GM18867 (cell line): ENCODE measurements around the gene TSC1.

Source experiments
- ATAC-seq: cut with Tn5 transposase; IDR thresholded peaks from one replicate; pipeline ENCODE4 v1.9.1; 2021; ENCODE audit warnings: mild to moderate bottlenecking, moderate library complexity; ENCODE audit not compliant: unreplicated experiment

Gene TSC1

DNA sequence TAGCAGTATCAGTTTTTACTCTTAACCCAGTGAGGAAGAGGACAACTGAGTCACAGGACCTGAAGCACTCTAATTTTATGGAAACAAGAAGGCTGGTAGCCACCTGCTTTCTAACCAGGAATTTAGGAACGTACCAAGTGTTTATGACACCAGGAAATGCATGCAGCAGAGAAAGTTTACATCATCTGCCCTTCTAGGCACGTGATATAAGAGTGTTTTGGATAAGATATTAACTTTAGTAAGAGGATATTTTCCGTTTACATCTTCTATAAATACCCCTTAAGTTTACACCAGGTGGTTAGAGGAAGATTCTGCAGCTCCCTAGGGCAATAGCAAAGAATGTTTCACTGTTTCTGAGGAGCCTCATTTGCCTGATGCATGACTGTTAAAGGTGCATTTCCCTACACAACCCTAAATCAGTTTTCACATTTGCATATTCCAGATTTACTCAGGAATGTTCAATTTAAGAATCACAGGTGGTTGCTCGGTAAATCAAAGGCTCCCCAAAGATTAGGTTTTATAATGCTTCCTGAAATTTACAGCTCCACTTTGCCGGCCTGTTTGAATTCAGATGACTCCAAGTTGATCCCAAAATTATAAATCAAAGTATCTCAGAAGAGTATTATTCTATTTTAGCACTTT is 1.8 kb downstream of the TSC1 start:
- no peak for ATAC-seq

DNA sequence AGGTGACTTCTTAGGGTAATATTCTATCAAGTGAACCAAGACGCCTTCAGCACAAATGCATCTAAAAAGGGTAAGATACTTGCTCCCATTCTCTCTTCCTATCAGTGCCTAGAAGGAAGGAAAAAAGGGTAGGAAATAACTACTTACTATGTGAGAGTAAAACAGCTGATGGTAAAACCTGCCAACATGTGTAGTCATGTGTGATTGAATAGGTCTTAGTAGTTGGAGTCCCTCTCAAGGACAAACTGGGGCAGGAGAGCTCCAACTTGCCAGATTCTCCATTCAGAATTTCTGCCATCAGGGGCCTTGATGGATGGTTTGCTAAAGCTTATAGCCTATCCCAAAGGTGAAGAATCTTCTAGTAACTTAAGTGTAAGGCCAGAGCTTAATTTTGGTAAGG is 5.2 kb downstream of the TSC1 start:
- no peak for ATAC-seq

DNA sequence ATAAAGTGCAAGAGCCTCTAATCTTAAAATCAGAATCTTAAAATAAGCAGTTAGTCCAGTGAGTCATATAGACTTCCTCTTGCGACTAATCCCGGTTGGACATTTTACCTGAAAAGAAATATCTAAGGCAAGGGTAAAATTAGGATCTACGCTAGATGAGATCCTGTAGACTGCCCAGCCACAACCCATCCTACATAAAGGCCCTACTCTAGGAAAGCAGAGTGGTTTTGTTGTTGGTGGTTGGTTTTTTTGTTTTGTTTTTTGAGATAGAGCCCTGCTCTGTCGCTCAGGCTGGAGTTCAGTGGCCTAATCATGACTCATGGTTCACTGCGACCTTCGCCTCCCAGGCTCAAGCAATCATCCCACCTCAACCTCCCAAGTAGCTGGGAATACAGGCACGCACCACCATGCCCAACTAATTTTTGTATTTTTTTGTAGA is 6.9 kb downstream of the TSC1 start:
- ATAC-seq = no peak

DNA sequence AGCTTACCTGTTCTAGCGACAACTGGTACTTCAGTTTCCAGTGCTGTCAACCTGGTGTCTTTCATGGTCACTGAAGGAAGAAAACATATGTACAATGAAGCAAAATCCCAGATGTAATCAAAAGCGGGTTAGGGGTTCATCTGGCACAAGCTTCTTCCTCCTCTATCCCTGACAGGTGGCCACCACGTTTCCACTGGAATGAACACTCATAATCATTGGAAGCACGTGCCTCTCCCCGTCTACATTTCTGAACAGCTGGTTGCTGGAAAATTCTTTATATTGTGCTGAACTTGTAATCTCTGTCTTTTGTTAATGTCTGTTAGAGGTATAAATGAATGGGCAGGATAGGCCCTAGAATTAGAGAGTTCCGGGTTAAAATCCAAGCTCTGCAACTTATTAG is 9.4 kb downstream of the TSC1 start:
- ATAC-seq = no peak

DNA sequence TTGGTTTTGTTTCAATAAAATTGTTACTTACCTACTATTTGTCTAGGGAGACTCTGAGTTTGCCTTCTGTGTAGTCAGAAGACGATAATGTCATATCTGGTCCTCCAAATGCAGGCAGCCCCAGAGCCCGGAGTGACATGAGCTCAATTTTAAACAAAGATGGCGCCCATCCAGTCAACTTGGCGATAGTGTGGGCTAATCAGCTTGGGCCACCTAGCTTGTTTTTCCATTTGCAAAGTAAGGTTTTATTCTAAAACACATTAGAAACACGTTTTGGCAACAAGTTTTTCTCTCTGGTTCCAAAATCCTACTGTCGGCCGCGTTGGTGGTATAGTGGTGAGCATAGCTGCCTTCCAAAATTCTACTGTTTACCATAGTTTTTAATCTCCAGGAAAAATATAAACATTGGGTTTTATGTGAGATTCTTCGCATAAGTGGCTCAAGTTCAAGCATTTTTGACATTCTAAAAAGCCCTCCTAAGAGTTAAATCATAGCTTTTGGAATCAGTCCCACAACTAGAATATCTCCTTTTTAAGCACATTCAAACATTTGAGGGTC is 13.2 kb downstream of the TSC1 start:
- ATAC-seq = no peak

DNA sequence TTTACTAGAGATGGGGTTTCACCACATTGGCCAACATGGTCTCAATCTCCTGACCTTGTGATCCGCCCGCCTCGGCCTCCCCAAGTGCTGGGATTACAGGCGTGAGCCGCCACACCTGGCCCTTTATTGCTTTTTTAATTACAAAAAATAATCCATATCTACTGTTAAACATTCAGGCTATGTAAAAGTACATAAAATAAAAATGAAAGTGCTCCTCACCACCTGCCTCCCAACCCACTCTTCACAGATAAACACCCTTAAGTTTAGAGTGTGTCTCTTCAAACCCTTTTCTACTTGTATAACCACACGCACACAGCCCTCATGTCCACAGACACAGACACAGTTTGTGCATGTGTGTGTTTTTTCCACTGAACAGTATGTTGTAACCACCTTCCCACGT is 16.7 kb downstream of the TSC1 start:
- ATAC-seq = no peak

DNA sequence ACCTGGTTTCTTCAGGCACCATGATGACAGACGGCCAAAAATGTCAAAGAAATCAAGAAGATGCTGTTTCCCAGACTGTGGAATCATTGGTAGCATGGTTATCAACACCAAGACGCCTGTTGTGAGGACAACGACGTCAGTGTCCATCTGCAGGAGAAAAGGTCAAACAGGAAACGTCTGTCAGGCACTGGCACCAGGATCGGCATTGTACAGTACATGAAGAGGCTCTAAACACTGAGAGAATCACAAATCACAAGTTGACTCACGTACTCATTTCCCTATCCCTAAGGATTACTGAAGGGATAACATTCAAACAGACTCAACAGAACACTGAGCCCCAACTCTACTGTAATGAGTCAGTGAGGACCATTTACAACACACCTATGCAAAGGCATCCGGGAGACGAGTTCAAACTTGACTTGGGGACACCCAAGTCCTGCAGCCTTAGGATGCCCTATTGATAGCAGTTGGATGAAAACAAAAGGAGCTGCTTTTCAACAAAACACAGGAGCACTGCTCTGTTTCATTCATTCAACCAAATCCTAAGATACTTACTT is 21.0 kb downstream of the TSC1 start:
- no peak for ATAC-seq

DNA sequence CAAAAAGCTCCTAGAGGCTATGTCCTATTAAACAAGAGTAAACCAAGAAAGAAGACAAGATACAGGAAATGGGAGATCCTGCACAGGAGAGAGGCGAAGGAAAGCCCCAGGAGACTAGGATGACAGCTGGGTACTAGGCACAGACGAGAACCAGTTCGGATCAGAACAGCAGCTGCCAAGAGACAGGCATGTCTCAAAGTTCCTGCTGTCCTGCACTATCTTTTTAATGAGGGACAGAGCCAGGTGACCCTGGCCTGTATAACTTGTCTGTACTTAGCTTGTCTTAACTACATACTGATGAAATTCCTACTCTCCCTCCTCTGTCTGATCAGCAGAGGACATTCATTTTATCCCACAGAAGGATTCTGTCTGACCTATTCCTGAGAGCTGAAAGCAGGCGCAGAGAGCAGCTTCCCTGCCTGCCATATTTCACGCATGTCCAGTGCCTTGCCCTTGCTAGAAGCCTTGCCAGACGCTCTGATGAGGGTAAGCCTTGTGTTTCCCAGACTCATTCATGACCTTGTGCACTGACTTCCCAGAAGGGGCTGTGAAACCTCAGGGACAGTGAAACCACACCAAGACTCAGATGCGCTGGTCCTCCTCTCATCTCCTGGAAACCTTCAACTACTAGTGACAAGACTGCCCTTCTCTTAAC is 24.7 kb downstream of the TSC1 start:
- ATAC-seq = no peak

DNA sequence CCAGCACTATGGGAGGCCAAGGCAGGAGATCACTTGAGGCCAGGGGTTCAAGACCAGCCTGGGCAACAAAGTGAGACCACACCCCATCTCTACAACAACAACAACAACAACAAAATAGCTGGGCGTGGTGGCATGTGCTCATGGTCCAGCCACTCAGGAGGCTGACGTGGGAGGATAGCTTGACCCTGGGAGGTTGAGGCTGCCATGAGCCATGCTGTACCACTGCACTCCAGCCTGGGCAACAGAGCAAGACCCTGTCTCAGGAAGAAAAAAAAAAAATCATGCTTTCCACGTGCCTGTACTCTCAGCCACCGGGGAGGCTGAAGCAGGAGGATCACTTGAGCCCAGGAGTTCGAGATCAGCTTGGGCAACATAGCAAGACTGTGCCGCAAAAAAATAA is 29.5 kb downstream of the TSC1 start:
- no peak for ATAC-seq

DNA sequence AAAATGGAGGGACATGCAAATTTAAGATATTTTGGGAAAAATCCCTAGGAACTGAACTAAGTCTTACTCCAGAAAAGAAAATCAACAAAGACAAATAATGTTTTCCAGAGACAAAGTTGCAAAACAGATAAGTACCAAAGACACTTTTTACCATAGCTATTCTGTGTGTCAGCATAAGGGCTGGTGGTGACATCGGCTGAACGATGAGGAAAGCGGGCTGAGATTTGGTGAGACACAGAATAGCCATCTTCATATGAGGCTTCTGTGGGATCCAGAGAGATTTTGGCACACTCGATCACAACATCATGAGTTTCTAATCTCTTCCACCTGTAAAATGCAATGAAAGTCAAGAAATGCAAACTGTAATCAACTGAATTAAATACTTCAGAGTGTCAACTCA is 32.3 kb downstream of the TSC1 start:
- ATAC-seq = no peak

DNA sequence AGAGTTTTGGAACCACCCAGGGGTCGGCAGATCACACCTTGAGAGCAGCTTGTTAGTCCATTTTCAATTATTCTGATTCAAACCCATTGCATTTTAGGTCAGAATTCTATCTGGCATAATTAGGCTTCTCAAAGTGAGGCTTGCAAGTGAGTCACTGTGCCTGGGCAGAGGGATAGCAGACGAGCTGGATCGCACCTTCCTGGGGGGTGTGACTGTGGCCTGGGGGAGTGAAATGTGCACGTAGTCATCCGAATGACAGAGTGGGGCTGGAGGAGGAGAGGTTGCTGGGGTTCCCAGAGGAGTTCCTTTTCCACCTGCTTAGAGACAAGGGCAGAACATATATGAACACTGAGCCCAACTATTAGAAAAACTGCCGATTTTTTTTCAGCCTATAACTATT is 34.0 kb downstream of the TSC1 start:
- no peak for ATAC-seq

DNA sequence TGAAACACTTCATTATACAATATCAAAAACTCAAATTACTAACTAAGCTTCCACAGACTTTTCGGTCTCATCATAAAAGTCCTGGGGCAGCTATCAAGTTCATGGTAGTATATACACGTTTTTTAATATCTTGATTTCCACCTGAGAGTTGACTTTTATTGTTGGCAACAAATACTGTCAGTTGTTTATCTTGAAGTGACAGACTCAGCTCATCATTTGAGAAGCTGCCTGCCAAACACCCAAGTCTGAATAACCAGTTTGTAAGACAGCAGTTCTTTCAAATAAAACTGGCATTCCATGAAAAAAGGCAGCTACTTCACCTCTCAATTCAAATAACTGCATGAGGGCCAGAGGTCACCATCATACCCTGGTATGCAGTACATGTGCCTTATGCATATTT is 35.1 kb downstream of the TSC1 start:
- no peak for ATAC-seq

DNA sequence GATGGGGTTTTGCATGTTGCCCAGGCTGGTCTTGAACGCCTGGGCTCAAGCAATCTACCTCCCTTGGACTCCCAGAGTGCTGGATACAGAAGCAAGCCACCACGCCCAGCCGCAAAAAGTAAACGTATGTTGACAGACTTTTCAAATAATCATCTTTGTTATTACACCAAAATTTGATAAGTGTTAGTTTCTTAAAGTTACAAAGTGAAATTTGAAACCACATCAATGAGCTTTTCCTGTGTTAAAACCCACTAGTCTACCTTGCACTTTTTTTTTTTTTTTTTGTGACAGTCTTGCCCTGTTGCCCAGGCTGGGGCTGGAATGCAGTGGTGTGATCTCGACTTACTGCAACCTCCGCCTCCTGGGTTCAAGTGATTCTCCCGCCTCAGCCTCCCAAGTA is 35.8 kb downstream of the TSC1 start:
- ATAC-seq = no peak

DNA sequence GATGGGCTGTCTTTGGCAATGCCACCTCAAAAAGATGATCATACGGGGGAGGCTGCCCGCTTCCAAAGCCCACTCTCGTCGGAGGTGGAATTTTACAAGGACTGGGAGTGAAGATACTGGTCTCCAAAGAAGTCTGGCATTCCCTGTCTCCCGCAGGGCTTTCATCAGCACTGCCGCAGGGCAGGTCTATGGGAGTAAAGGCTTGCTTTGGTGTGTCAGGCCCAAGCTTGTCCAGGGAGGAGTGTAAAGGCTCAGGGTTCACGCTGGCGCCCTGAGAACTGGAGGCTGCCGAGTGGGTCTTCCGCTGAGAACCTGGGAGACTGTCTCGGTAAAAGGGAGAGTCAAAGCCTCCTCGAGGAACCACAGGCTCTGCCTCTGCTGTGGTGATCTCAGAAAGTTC is 38.7 kb downstream of the TSC1 start:
- ATAC-seq = no peak

DNA sequence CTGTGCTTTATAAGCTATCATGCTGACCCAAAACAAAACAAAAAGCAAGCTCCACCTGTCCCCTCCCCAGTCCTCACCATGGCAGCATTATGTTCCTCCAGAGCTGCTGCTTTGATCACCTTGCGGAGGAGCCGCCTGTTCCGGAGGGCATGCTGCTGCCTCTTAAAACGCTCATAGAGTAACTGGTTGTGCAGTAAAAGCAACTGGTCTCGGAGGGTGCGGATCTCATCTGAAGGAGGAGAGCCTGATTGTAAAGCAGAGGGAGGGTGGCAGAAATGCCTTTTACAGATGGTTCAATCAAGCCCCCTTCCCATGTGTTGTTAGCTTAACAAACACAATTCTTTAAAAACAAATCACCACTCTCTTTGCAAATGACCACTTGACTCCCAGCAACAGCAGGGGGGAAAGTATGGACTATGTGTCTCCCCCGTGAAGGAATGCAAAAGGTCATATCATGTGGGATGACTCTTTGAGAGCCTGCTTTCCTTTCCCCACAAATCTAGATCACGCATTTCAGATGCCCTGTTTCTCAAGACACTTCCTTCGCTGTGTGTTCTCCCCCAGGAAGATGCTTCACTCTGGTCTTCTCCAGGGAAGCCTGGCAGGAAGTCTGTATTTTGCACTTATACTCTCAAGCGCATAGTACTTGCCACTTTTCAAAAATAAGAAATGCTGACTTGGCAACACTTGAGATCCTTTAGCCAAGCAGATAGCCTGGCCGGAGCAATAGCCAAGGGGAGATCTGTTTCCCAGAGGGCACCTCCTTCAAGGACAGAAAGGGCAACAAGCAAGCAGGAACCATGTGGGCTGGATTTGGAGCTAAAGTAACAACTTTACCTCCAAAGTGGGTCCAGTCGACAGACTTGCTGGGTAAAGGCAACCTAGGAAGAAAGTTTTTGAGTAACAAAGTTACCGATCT is 40.6 kb downstream of the TSC1 start:
- ATAC-seq = no peak

DNA sequence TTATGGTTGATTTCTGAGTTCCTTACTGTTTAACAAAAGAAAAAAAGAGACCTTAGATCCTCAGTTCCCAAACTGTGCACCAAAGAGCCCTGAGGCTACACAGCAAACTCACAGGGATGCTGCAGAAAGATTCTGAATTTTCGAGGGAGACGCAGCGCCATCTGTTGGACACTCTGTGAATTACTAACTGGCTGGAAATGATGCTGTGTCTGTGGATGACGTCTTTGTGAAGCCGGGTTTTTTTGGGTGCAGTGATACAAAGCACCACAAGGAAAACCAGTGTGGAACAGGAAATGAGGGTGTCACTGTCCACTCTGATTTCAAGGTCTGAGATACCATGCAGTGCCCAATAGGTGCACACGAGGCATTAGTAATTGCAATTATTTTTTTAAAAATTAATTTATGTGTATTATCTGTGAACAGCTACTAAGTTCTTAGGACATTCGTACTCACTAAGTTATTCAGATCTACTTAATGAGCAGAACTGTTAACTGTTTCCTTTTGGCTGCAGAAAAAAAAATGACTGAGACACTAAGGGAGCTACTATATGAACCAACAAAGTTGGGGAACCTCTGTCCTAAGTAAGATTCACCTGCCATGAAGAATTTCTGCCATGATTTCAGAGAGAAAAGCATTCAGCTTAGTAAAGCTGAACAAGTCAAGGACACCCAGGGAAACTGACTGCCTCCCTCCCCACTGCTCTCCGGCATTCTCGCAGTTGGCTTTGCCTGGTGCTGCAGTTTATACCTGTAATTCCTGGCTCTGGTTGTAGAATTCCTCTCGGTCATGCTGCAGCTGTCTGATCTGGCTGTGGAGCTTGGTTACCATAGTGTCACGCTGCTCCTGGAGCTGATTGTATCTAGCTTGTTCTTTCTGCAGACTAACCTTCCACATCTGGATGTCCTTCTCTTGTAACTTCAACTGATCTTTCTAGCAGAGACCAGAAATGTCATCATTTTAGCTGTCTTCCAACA is 42.3 kb downstream of the TSC1 start:
- ATAC-seq = no peak

DNA sequence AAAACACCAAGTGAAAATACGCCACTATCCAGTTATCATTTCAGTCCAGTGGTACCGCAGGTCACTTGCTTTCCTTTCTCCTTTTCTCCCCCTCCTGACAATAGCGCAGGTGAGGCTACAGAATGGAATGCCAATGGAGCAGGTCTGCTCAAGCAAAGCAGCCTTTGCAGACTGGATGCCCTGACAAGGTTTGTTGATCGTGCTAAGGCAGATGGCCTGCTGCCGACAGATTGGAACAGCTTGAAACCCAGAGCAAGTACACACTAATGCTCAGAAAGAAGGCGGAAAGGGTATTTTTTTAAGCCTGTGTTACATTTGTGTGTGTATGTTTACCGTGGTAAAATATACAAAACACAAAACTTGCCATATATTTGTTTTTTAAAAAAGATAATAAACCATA is 46.4 kb downstream of the TSC1 start:
- no peak for ATAC-seq

DNA sequence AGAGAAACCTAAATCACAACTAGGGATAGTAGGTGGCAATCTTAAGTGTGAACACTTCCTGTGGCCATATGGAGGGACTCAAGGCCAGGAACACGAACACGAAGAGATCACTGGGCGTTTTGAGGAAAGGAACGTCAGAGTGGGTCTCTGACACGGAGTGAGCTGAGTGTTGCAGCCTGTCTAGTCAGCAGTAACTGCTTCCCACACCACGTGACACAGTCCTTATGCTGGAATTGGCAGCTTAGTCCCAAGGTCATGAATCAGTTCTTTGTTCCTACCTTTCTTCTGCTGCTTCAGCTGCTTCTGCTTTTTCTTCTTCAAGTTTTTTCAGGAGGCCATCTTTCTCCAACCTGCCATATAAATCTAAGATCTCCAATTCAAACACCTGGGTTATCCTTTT is 47.5 kb downstream of the TSC1 start:
- ATAC-seq = no peak

DNA sequence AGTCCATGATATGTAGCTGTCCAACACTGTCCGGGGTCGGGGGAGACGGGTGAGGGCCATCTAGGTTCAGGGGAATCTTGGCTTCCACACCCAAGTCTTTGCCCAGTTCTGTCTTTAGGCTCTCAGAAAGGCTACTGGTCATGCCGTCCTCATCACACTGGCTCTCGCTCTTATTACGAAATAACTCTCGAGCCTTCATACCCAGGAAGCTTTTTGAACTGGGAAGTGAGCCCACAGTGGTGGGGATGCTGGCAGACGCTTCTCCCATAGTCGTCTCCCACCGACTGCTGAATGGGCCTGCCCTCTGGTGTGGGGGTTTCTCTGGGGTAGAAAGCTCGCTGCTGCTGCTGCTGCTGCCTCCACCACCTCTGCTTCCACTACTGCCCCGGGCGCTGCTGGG is 48.2 kb downstream of the TSC1 start:
- no peak for ATAC-seq
